ENCODE results near the gene TMEM156. TPM values are rescaled to one million over a fixed set of nuclear protein-coding genes. Genes with fewer than 3 reads are reported as not detected.

TMEM156 gene
- total RNA-seq, 1 experiment from 2014 or later, result 14.1 TPM

- intact Hi-C loops (cut with micrococcal nuclease; ENCODE audit: unreplicated experiment), result no loop called here
- H3K4me3 Mint-ChIP-seq (ENCODE audit: low read depth, unreplicated experiment), result no peak overlapping the region
- no peak overlapping the region for H3K27ac Mint-ChIP-seq (ENCODE audit: unreplicated experiment)
- BruUV-seq (replicated peaks), result no TSS peak
- no peak for TF ChIP-seq CTCF (IDR thresholded peaks at IDR 0.05; ENCODE audit: unreplicated experiment)
- peaks cover 7% of the 10 kb centered on the region for H3K4me1 Mint-ChIP-seq (ENCODE audit: low read depth, unreplicated experiment)
- no peaks in the 10 kb centered on the region for H3K9me3 Mint-ChIP-seq (ENCODE audit: low read depth, unreplicated experiment)
- H3K36me3 Mint-ChIP-seq (ENCODE audit: insufficient read depth, unreplicated experiment), result no peaks in the 10 kb centered on the region
- CTCF ChIA-PET, result no interaction called here
- no peaks in the 10 kb centered on the region for H3K27me3 Mint-ChIP-seq (ENCODE audit: unreplicated experiment)
- no peak for DNase-seq
Observed at GRCh38 chr4:39067031-39067430, 34.8 kb upstream of the TMEM156 start.

GRCh38 chr4:39066371-39066770 lies 34.2 kb upstream of the TMEM156 start:
- Mint-ChIP-seq H3K4me1 (ENCODE audit: low read depth, unreplicated experiment) (peaks cover 8% of the 10 kb centered on the region), H3K27ac (ENCODE audit: unreplicated experiment) (no peak overlapping the region), H3K27me3 (ENCODE audit: unreplicated experiment) (no peaks in the 10 kb centered on the region), H3K9me3 (ENCODE audit: low read depth, unreplicated experiment) (no peaks in the 10 kb centered on the region), H3K36me3 (ENCODE audit: insufficient read depth, unreplicated experiment) (no peaks in the 10 kb centered on the region), H3K4me3 (ENCODE audit: low read depth, unreplicated experiment) (no peak overlapping the region)
- CTCF ChIA-PET, result no interaction called here
- no TSS peak for BruUV-seq (replicated peaks)
- TF ChIP-seq CTCF (IDR thresholded peaks at IDR 0.05; ENCODE audit: unreplicated experiment), result no peak
- DNase-seq, result no peak
- intact Hi-C loops (cut with micrococcal nuclease; ENCODE audit: unreplicated experiment), result no loop called here

DNA sequence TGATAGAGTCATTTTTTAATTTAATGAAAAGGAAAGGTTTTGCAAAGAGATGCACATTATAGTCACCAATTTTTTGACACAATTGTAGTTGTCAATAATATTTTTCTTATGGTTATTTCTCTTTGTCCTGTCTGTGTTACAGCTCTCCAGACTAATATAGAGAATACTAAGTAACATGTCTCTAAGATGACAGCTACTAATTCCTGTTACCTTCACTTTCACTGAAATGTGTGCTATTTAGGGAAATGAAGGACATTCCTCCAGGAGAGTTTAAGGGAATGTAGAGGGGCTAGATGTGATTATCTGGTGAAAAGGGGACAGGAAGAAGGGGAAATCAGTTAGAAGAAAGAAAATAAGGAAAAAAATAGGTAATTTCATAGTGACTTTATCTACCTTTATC lies 31.2 kb upstream of the TMEM156 start:
- intact Hi-C loops (cut with micrococcal nuclease; ENCODE audit: unreplicated experiment), result no loop called here
- H3K4me1 Mint-ChIP-seq (ENCODE audit: low read depth, unreplicated experiment), result peaks cover 21% of the 10 kb centered on the region
- CTCF ChIA-PET, result no interaction called here

DNA sequence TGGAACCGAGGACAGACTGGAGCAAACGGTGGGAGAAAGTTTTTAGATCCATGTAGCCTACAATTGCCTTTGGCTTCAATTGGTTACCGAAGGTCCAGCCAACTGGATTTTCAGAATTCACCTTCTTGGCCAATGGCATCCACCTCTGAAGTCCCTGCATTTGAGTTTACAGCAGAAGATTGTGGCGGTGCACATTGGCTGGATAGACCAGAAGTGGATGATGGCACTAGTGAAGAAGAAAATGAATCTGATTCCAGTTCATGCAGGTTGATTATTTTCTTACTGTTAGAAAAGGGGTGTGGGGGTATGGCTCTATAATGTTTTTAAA lies 30.5 kb upstream of the TMEM156 start:
- DNase-seq, result no peak
- CTCF ChIA-PET, result no interaction called here
- peaks cover 21% of the 10 kb centered on the region for H3K4me1 Mint-ChIP-seq (ENCODE audit: low read depth, unreplicated experiment)
- H3K4me3 Mint-ChIP-seq (ENCODE audit: low read depth, unreplicated experiment), result no peak overlapping the region
- no peaks in the 10 kb centered on the region for H3K9me3 Mint-ChIP-seq (ENCODE audit: low read depth, unreplicated experiment)
- no peaks in the 10 kb centered on the region for H3K36me3 Mint-ChIP-seq (ENCODE audit: insufficient read depth, unreplicated experiment)
- no peaks in the 10 kb centered on the region for H3K27me3 Mint-ChIP-seq (ENCODE audit: unreplicated experiment)
- intact Hi-C loops (cut with micrococcal nuclease; ENCODE audit: unreplicated experiment), result no loop called here
- TF ChIP-seq CTCF (IDR thresholded peaks at IDR 0.05; ENCODE audit: unreplicated experiment), result no peak
- H3K27ac Mint-ChIP-seq (ENCODE audit: unreplicated experiment), result no peak overlapping the region
- no TSS peak for BruUV-seq (replicated peaks)

More for the DNA sequence above, 31.2 kb upstream of the TMEM156 start:
- Mint-ChIP-seq H3K27me3 (ENCODE audit: unreplicated experiment) (no peaks in the 10 kb centered on the region), H3K36me3 (ENCODE audit: insufficient read depth, unreplicated experiment) (no peaks in the 10 kb centered on the region), H3K4me3 (ENCODE audit: low read depth, unreplicated experiment) (no peak overlapping the region), H3K27ac (ENCODE audit: unreplicated experiment) (no peak overlapping the region), H3K9me3 (ENCODE audit: low read depth, unreplicated experiment) (no peaks in the 10 kb centered on the region)
- BruUV-seq (replicated peaks), result no TSS peak
- DNase-seq, result no peak
- no peak for TF ChIP-seq CTCF (IDR thresholded peaks at IDR 0.05; ENCODE audit: unreplicated experiment)
